ENCODE results near the gene CR1L. TPM values are rescaled to one million over a fixed set of nuclear protein-coding genes. Genes with fewer than 3 reads are reported as not detected.

The CR1L gene
- total RNA-seq, 1 donor from 2014 or later = 0.60 TPM

- ChIA-PET CTCF (no interaction called here), POLR2A (no interaction called here)
- peaks cover 10% of the 10 kb centered on the region for H3K4me1 Mint-ChIP-seq
- no peak overlapping the region for H3K4me3 Mint-ChIP-seq
- no peak overlapping the region for H3K27ac Mint-ChIP-seq
- no peaks in the 10 kb centered on the region for H3K36me3 Mint-ChIP-seq (ENCODE audit: low read depth)
- no peaks in the 10 kb centered on the region for H3K27me3 Mint-ChIP-seq
- intact Hi-C loops (cut with micrococcal nuclease) = loop anchor here (5.0 kb wide), 1 partner anchor 104 kb away; the partner anchor contains the start of gene CD46
- ATAC-seq (ENCODE audit: low read depth) (no peak), DNase-seq (no peak)
- TF ChIP-seq, protein P1, sequence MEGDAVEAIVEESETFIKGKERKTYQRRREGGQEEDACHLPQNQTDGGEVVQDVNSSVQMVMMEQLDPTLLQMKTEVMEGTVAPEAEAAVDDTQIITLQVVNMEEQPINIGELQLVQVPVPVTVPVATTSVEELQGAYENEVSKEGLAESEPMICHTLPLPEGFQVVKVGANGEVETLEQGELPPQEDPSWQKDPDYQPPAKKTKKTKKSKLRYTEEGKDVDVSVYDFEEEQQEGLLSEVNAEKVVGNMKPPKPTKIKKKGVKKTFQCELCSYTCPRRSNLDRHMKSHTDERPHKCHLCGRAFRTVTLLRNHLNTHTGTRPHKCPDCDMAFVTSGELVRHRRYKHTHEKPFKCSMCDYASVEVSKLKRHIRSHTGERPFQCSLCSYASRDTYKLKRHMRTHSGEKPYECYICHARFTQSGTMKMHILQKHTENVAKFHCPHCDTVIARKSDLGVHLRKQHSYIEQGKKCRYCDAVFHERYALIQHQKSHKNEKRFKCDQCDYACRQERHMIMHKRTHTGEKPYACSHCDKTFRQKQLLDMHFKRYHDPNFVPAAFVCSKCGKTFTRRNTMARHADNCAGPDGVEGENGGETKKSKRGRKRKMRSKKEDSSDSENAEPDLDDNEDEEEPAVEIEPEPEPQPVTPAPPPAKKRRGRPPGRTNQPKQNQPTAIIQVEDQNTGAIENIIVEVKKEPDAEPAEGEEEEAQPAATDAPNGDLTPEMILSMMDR (IDR thresholded peaks at IDR 0.05) = no peak
- no peaks in the 10 kb centered on the region for H3K9me3 Mint-ChIP-seq
Observed at GRCh38 chr1:207648334-207649209, 3.6 kb downstream of the CR1L start.

DNA sequence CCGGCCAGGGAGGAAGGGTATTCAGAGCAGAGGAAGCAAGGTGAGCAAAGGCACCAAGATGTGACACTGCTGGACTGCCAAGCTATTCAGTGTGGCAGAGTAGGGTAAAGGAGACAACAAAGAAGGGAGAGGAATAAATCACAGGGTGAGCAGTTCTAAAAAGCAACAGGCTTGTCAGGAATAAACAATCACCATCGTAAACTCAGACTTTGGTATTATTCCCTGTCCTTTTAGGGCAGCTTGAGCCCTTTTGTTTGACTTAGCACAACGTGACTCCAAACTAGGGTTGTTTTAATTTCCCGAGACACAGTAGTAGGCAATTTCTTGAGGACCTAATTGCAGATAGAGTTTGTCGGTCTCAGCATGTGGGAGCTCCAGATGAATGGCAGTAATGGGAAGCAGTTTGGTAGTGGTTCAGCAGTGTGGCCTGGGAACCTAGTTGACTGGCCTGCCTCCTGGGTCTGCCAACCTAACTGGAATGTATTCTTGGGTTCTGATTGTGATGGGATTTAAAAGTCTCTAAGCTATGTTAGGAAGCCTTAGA is 4.3 kb downstream of the CR1L start:
- H3K9me3 Mint-ChIP-seq = no peaks in the 10 kb centered on the region
- CTCF ChIA-PET = no interaction called here
- TF ChIP-seq, protein P1 (IDR thresholded peaks at IDR 0.05) = no peak
- no peak overlapping the region for H3K4me3 Mint-ChIP-seq
- intact Hi-C loops (cut with micrococcal nuclease) = loop anchor here (5.0 kb wide), 1 partner anchor 103 kb away; the partner anchor contains the start of gene CD46
- H3K27me3 Mint-ChIP-seq = no peaks in the 10 kb centered on the region
- no peak for ATAC-seq (ENCODE audit: low read depth)
- no peaks in the 10 kb centered on the region for H3K36me3 Mint-ChIP-seq (ENCODE audit: low read depth)
- DNase-seq = no peak
- POLR2A ChIA-PET = interaction anchor here (0.6 kb wide), 1 partner anchor 12 kb away, joined by 3 read pairs; no protein-coding TSS in a partner anchor
- H3K27ac Mint-ChIP-seq = no peak overlapping the region
- peaks cover 6% of the 10 kb centered on the region for H3K4me1 Mint-ChIP-seq

- intact Hi-C loops (cut with micrococcal nuclease) = loop anchor here (5.0 kb wide), 1 partner anchor 102 kb away; the partner anchor contains the start of gene CD46
- TF ChIP-seq, protein P1 (IDR thresholded peaks at IDR 0.05) = no peak
- POLR2A ChIA-PET = interaction anchor here (0.6 kb wide), 1 partner anchor 13 kb away, joined by 3 read pairs; no protein-coding TSS in a partner anchor
- H3K36me3 Mint-ChIP-seq (ENCODE audit: low read depth) = no peaks in the 10 kb centered on the region
- peaks cover 2% of the 10 kb centered on the region for H3K4me1 Mint-ChIP-seq
- H3K4me3 Mint-ChIP-seq = no peak overlapping the region
- H3K9me3 Mint-ChIP-seq = no peaks in the 10 kb centered on the region
- ATAC-seq (ENCODE audit: low read depth) = no peak
- no peak overlapping the region for H3K27ac Mint-ChIP-seq
- CTCF ChIA-PET = no interaction called here
- DNase-seq = no peak
- H3K27me3 Mint-ChIP-seq = no peaks in the 10 kb centered on the region
Observed at GRCh38 chr1:207649865-207650580, 5.1 kb downstream of the CR1L start.

DNA sequence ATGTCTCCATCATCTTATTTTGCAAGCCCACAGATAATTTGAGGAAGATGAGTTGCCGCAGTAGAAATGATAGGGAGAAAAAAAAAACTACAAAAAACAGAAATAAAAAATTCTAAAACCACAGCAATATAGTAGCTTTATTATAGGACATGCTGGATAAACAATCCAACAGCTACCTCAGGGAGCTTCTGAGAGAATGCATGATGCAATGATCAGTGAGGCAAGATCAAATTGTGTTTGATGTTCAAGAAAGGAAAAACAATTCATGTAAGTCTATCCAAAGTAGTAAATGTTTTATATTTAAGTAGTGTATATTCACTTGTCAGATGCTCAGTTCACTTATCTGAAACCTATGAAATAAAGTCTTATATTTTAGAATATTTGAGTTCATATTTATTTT is 6.7 kb downstream of the CR1L start:
- DNase-seq (no peak), ATAC-seq (ENCODE audit: low read depth) (no peak)
- ChIA-PET CTCF (no interaction called here), POLR2A (no interaction called here)
- Mint-ChIP-seq H3K27me3 (no peaks in the 10 kb centered on the region), H3K36me3 (ENCODE audit: low read depth) (no peaks in the 10 kb centered on the region), H3K9me3 (no peaks in the 10 kb centered on the region), H3K4me1 (peaks cover 2% of the 10 kb centered on the region), H3K4me3 (no peak overlapping the region), H3K27ac (no peak overlapping the region)
- intact Hi-C loops (cut with micrococcal nuclease) = no loop called here
- TF ChIP-seq, protein P1 (IDR thresholded peaks at IDR 0.05) = no peak

DNA sequence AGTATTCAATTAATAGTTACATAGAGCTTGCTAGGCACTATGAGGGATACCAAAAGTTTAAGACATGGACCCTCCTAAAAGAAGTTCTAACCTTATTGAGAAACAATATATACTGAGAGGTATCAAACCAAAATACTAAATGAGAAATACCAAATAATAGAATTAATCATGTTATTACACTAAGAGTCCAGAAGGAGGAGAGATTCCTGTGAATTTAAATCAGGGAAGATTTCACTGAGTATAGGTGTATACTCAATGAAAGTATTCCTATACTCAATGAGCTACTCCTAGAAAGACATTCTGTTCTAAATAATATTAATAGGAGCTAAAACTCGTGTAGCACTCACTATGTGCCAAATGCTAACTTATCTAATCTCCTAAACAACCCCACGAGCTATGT is 9.4 kb downstream of the CR1L start:
- Mint-ChIP-seq H3K4me3 (no peak overlapping the region), H3K27me3 (no peaks in the 10 kb centered on the region), H3K9me3 (no peaks in the 10 kb centered on the region), H3K4me1 (peaks cover 2% of the 10 kb centered on the region), H3K36me3 (ENCODE audit: low read depth) (no peaks in the 10 kb centered on the region), H3K27ac (no peak overlapping the region)
- DNase-seq (no peak), ATAC-seq (ENCODE audit: low read depth) (no peak)
- ChIA-PET CTCF (interaction anchor here (0.8 to 1.0 kb wide), 4 partner anchors 18 to 309 kb away, joined by 3 to 6 read pairs (median 3); no protein-coding TSS in a partner anchor), POLR2A (no interaction called here)
- intact Hi-C loops (cut with micrococcal nuclease) = no loop called here
- TF ChIP-seq, protein P1 (IDR thresholded peaks at IDR 0.05) = no peak

Measured in activated B cell treated with CpG ODN at 0.5 μM for 24 hours (primary cell).